ENCODE results near the gene C22orf23. TPM values are rescaled to one million over a fixed set of nuclear protein-coding genes. Genes with fewer than 3 reads are reported as not detected.

The C22orf23 gene
- total and polyA plus RNA-seq, 9 of the 15 experiments (the other 6 are each of a cell fraction or from before 2014, with no cell fraction given), result 0.25 to 1.0 (median 0.53) TPM

- POLR2A ChIA-PET, result no interaction called here
- H3K4me2 ChIP-seq (ENCODE audit: insufficient read depth, low read length), result no peak overlapping the region
- no peak for ATAC-seq
- H3K79me2 ChIP-seq (ENCODE audit: control insufficient read depth, insufficient read depth, low read length), result no peaks in the 10 kb centered on the region
- CTCF ChIA-PET (ENCODE audit: low intra/inter-chr PET ratio), result no interaction called here
- H3K27me3 ChIP-seq (ENCODE audit: control insufficient read depth in 2 of 2, insufficient read depth in 2 of 2, low read length in 2 of 2), result no peaks in the 10 kb centered on the region; a peak in 1 of 5 replicates
- no peaks in the 10 kb centered on the region for H3K9me3 ChIP-seq (replicated peaks; ENCODE audit: control insufficient read depth, insufficient read depth, low read depth, low read length)
- BruUV-seq (replicated peaks), result no TSS peak
- H3K4me1 ChIP-seq (replicated peaks in 1 of 2; ENCODE audit: control insufficient read depth in 2 of 2, insufficient read depth in 2 of 2, low read length in 2 of 2), result peaks cover 0 to 16% of the 10 kb centered on the region in 2 experiments; a peak in 3 of 5 replicates
- no peaks in the 10 kb centered on the region for H3K36me3 ChIP-seq (ENCODE audit: control insufficient read depth, insufficient read depth, low read length)
- WGBS (ENCODE audit: insufficient coverage, low coverage, missing lambda C conversion rate), result 33% methylated on average over 6 of the region's 7 CpGs
- intact Hi-C loops (cut with micrococcal nuclease), result no loop called here
- no peaks in the 10 kb centered on the region for H3K9me1 ChIP-seq (ENCODE audit: control insufficient read depth, insufficient read depth, low read length)
- H4K20me1 ChIP-seq (replicated peaks; ENCODE audit: control insufficient read depth, insufficient read depth, low read length), result no peaks in the 10 kb centered on the region
- no peak for DNase-seq (ENCODE audit: extremely low read depth in 1 of 4, low spot score in 3 of 4)
- H2AFZ ChIP-seq (ENCODE audit: low read depth, low read length), result no peak overlapping the region
- H3K4me3 ChIP-seq, result no peak overlapping the region
- no peak overlapping the region for H3K27ac ChIP-seq (ENCODE audit: extremely low read depth, low read depth, low read length)
- in situ Hi-C loops (cut with MboI), result no loop called here
- no peak overlapping the region for H3K9ac ChIP-seq (ENCODE audit: insufficient read depth in 1 of 2, low read depth in 2 of 2, low read length in 2 of 2)
- no peak for FAIRE-seq
- TF ChIP-seq SIN3B (IDR thresholded peaks at IDR 0.05; ENCODE audit: low read depth), result no peak
- TF ChIP-seq ZNF586 (CRISPR knock-in tag; conservative IDR thresholded peaks at IDR 0.05), result no peak
- TF ChIP-seq ZNF445 (CRISPR knock-in tag; IDR thresholded peaks at IDR 0.05; ENCODE audit: low read depth), result no peak
- no peak for TF ChIP-seq ZKSCAN3 (CRISPR knock-in tag; IDR thresholded peaks at IDR 0.05)
- TF ChIP-seq MLX (CRISPR knock-in tag; conservative IDR thresholded peaks at IDR 0.05), result no peak
- TF ChIP-seq BRD9 (IDR thresholded peaks at IDR 0.05; ENCODE audit: low read depth, partially characterized antibody), result no peak
- TF ChIP-seq ZNF785 (CRISPR knock-in tag; IDR thresholded peaks at IDR 0.05), result no peak
- TF ChIP-seq ZNF740 (CRISPR knock-in tag; IDR thresholded peaks at IDR 0.05), result no peak
- no peak for TF ChIP-seq ZNF740 (tag; IDR thresholded peaks at IDR 0.05)
- TF ChIP-seq RNF2 (IDR thresholded peaks at IDR 0.05), result no peak
- TF ChIP-seq NR4A1 (CRISPR knock-in tag; IDR thresholded peaks at IDR 0.05), result no peak
- no peak for TF ChIP-seq NR4A1 (tag; IDR thresholded peaks at IDR 0.05)
- TF ChIP-seq ZNF316 (IDR thresholded peaks at IDR 0.05), result no peak
- TF ChIP-seq CEBPZ (IDR thresholded peaks at IDR 0.05; ENCODE audit: borderline replicate concordance, low read depth, low read length), result no peak
- TF ChIP-seq ZBTB2 (IDR thresholded peaks at IDR 0.05), result no peak
Measured at GRCh38 chr22:37998543-37998942, 45.1 kb upstream of the C22orf23 start.

Data from K562 (cell line).